ENCODE data around the gene SAC3D1. TPM values are rescaled to one million over a fixed set of nuclear protein-coding genes. Genes with fewer than 3 reads are reported as not detected.
"Not testable (repeated sequence)": the region's sequence is repeated elsewhere in the genome, so short reads cannot be mapped to it uniquely, and the experiment has no call there.

The SAC3D1 gene
- polyA plus RNA-seq, 2 donors: 6.2 to 12.1 TPM

- WGBS, 2 donors: 65% methylated on average over 3 of the region's 3 CpGs
- H3K9me3 ChIP-seq (ENCODE audit: control insufficient read depth in 2 of 2, insufficient read depth in 1 of 2, low read depth in 1 of 2, low read length in 1 of 2); H3K4me1 ChIP-seq (ENCODE audit: control insufficient read depth in 2 of 2, insufficient read depth in 2 of 2, low read length in 1 of 2); H3K36me3 ChIP-seq (ENCODE audit: control insufficient read depth in 2 of 2, insufficient read depth in 2 of 2, low read length in 1 of 2); H3K27ac ChIP-seq (ENCODE audit: low read depth in 2 of 2, low read length in 1 of 2); H3K27me3 ChIP-seq (ENCODE audit: control insufficient read depth in 1 of 2, insufficient read depth in 2 of 2, low read length in 2 of 2); H3K4me3 ChIP-seq (ENCODE audit: low read depth in 1 of 2, low read length in 2 of 2): not testable (repeated sequence)
Observed at GRCh38 chr11:65003968-65004367, 37.0 kb upstream of the SAC3D1 start.

DNA sequence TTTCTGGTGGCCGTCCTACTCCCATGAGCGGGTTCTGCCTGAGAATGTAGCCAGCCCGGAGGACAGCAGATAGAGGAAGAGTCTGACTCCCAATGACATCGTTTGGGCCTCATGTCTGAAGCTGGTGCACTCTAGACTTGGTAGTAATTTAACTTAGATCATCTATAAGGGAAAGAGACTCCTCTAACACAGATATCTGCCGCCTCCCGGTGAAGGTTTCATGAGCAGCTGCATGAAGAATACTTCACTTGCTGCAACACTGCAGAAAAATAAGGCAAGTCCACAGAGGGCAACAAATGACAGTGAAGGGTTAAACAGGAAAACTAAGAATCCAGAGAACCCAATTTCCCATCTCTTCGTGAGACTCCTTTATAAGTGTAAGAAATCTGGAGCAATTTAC, 33.0 kb upstream of the SAC3D1 start:
- WGBS, 2 donors: 78% methylated on average over 7 of the region's 7 CpGs
- Histone ChIP-seq H3K27ac (ENCODE audit: low read depth in 2 of 2, low read length in 1 of 2) (no peak overlapping the region), H3K4me1 (ENCODE audit: control insufficient read depth in 2 of 2, insufficient read depth in 2 of 2, low read length in 1 of 2) (no peaks in the 10 kb centered on the region), H3K27me3 (ENCODE audit: control insufficient read depth in 1 of 2, insufficient read depth in 2 of 2, low read length in 2 of 2) (no peaks in the 10 kb centered on the region), H3K4me3 (ENCODE audit: low read depth in 1 of 2, low read length in 2 of 2) (no peak overlapping the region), H3K36me3 (ENCODE audit: control insufficient read depth in 2 of 2, insufficient read depth in 2 of 2, low read length in 1 of 2) (no peaks in the 10 kb centered on the region), H3K9me3 (ENCODE audit: control insufficient read depth in 2 of 2, insufficient read depth in 1 of 2, low read depth in 1 of 2, low read length in 1 of 2) (no peaks in the 10 kb centered on the region)

- 93 to 94% methylated on average over 2 of the region's 2 CpGs for WGBS, 2 donors
- no peaks in the 10 kb centered on the region for H3K9me3 ChIP-seq (ENCODE audit: control insufficient read depth in 2 of 2, insufficient read depth in 1 of 2, low read depth in 1 of 2, low read length in 1 of 2)
Observed at GRCh38 chr11:65008873-65009272, 32.1 kb upstream of the SAC3D1 start.

DNA sequence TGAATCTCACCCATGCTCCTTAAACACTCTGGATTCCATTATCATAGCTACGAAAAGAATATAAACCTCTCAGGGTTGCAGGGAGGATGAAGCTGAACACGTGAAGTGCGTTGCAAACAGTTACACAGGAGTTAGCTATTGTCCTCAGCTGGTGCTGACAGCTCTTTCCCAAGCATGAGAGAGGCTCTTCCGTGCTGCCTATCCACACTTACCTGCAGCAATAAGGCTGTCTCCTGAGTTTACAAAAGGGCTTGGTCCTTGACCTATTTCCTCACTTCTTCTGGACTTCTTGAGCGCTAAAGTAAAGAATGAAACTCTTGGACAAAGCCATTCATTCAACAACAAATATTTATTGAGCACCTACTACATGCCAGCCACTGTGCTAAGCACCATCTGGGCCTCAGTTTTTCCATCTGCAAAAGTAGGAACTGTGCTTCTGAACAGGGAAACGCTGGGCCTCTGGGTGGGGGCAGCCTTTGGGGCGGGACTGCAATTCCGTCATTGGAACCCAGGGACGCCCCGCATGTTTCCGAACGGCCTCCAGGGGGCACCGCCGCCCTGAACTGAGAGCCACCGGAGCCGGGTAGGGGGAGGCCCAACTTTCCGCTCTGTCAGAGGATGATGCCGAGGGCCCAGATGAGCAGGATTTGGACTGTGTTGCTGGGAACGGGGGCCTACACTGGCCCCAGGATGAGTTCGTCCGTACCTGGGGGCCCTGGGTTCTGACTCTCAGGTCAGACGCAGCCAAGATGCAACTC, 27.7 kb upstream of the SAC3D1 start:
- Histone ChIP-seq H3K4me3 (ENCODE audit: low read depth in 1 of 2, low read length in 2 of 2) (peak overlapping the region; percentile 61 to 75), H3K27ac (ENCODE audit: low read depth in 2 of 2, low read length in 1 of 2) (peak overlapping the region; percentile 96 to 98), H3K9me3 (ENCODE audit: control insufficient read depth in 2 of 2, insufficient read depth in 1 of 2, low read depth in 1 of 2, low read length in 1 of 2) (no peaks in the 10 kb centered on the region), H3K27me3 (ENCODE audit: control insufficient read depth in 1 of 2, insufficient read depth in 2 of 2, low read length in 2 of 2) (no peaks in the 10 kb centered on the region), H3K4me1 (ENCODE audit: control insufficient read depth in 2 of 2, insufficient read depth in 2 of 2, low read length in 1 of 2) (peaks cover 0 to 7% of the 10 kb centered on the region in 2 donors), H3K36me3 (ENCODE audit: control insufficient read depth in 2 of 2, insufficient read depth in 2 of 2, low read length in 1 of 2) (peaks cover 0 to 3% of the 10 kb centered on the region in 2 donors)
- WGBS, 2 donors: 13 to 14% methylated on average over 22 of the region's 22 CpGs

More at GRCh38 chr11:65008873-65009272, 32.1 kb upstream of the SAC3D1 start:
- no peaks in the 10 kb centered on the region for H3K4me1 ChIP-seq (ENCODE audit: control insufficient read depth in 2 of 2, insufficient read depth in 2 of 2, low read length in 1 of 2)
- H3K27me3 ChIP-seq (ENCODE audit: control insufficient read depth in 1 of 2, insufficient read depth in 2 of 2, low read length in 2 of 2): no peaks in the 10 kb centered on the region
- H3K36me3 ChIP-seq (ENCODE audit: control insufficient read depth in 2 of 2, insufficient read depth in 2 of 2, low read length in 1 of 2): no peaks in the 10 kb centered on the region
- no peak overlapping the region for H3K27ac ChIP-seq (ENCODE audit: low read depth in 2 of 2, low read length in 1 of 2)
- no peak overlapping the region for H3K4me3 ChIP-seq (ENCODE audit: low read depth in 1 of 2, low read length in 2 of 2)

GRCh38 chr11:65013888-65014725, 26.9 kb upstream of the SAC3D1 start, which contains the start of gene ARL2:
ARL2 (plus strand) TSS chr11:65014160; CDS start chr11:65014208, 48 bp downstream.
- WGBS, 2 donors: 0 to 1% methylated on average over 74 to 96 of the region's 96 CpGs
- H3K36me3 ChIP-seq (ENCODE audit: control insufficient read depth in 2 of 2, insufficient read depth in 2 of 2, low read length in 1 of 2): peaks cover 4 to 7% of the 10 kb centered on the region in 2 donors
- H3K27ac ChIP-seq (ENCODE audit: low read depth in 2 of 2, low read length in 1 of 2): peak within 1 kb of the TSS; percentile 96 to 98
- no peaks in the 10 kb centered on the region for H3K27me3 ChIP-seq (ENCODE audit: control insufficient read depth in 1 of 2, insufficient read depth in 2 of 2, low read length in 2 of 2)
- H3K4me1 ChIP-seq (ENCODE audit: control insufficient read depth in 2 of 2, insufficient read depth in 2 of 2, low read length in 1 of 2): peaks cover 0 to 7% of the 10 kb centered on the region in 2 donors
- H3K4me3 ChIP-seq (ENCODE audit: low read depth in 1 of 2, low read length in 2 of 2): peak within 1 kb of the TSS; percentile 61 to 75
- H3K9me3 ChIP-seq (ENCODE audit: control insufficient read depth in 2 of 2, insufficient read depth in 1 of 2, low read depth in 1 of 2, low read length in 1 of 2): no peaks in the 10 kb centered on the region

DNA sequence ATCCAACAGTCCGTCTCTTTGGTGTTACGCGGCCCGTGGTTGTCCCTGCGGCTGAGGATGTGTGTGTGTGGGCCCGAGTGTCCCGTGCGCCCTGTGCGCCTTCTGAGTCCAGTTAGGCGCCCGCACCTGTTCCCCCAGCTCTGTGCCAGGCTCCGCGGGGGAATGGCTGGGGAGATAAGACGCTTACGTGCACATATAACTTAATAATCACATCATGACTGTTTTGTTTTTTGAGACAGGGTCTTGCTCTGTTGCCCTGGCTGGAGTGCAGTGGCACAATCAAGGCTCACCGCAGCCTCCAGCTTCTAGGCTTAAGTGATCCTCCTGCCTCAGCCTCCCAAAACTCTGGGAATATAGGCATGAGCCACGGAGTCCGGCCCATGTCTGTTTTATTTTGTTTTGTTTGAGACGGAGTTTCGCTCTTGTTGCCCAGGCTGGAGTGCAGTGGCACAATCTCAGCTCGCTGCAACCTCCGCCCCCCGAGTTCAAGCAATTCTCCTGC, 26.2 kb upstream of the SAC3D1 start:
- 33% methylated on average over 23 of the region's 23 CpGs for WGBS, 2 donors

DNA sequence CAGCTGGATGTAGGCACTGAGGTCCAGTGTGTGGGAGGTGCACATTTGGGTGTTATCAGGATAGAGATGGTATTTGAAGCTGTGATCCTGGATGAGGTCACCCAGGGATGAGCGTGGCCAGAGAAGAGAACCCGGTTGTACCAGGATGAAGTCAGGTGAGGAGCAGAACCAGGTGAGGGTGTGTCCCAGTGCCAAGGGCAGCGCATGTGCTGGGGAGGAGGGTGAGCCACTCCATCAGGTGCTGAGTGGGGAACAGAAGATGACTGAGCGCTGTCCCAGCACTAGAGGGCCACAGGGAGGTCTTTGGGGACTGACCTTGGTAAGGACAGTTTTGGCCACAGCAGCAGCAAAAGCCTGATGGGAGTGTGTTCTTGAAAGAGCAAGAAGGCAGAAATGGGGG, 24.3 kb upstream of the SAC3D1 start:
- H3K4me1 ChIP-seq (ENCODE audit: control insufficient read depth in 2 of 2, insufficient read depth in 2 of 2, low read length in 1 of 2): peaks cover 0 to 7% of the 10 kb centered on the region in 2 donors
- no peaks in the 10 kb centered on the region for H3K27me3 ChIP-seq (ENCODE audit: control insufficient read depth in 1 of 2, insufficient read depth in 2 of 2, low read length in 2 of 2)
- WGBS, 2 donors: 76 to 80% methylated on average over 4 of the region's 4 CpGs
- H3K4me3 ChIP-seq (ENCODE audit: low read depth in 1 of 2, low read length in 2 of 2): no peak overlapping the region
- H3K27ac ChIP-seq (ENCODE audit: low read depth in 2 of 2, low read length in 1 of 2): peak overlapping the region in 1 of 2 donors; percentile 71
- peaks cover 8 to 16% of the 10 kb centered on the region in 2 donors for H3K36me3 ChIP-seq (ENCODE audit: control insufficient read depth in 2 of 2, insufficient read depth in 2 of 2, low read length in 1 of 2)
- H3K9me3 ChIP-seq (ENCODE audit: control insufficient read depth in 2 of 2, insufficient read depth in 1 of 2, low read depth in 1 of 2, low read length in 1 of 2): no peaks in the 10 kb centered on the region

More for the DNA sequence above, 26.2 kb upstream of the SAC3D1 start:
- Histone ChIP-seq H3K27ac (ENCODE audit: low read depth in 2 of 2, low read length in 1 of 2) (peak overlapping the region; percentile 96 to 98), H3K36me3 (ENCODE audit: control insufficient read depth in 2 of 2, insufficient read depth in 2 of 2, low read length in 1 of 2) (peaks cover 6 to 8% of the 10 kb centered on the region in 2 donors), H3K9me3 (ENCODE audit: control insufficient read depth in 2 of 2, insufficient read depth in 1 of 2, low read depth in 1 of 2, low read length in 1 of 2) (no peaks in the 10 kb centered on the region), H3K4me1 (ENCODE audit: control insufficient read depth in 2 of 2, insufficient read depth in 2 of 2, low read length in 1 of 2) (peaks cover 0 to 7% of the 10 kb centered on the region in 2 donors), H3K27me3 (ENCODE audit: control insufficient read depth in 1 of 2, insufficient read depth in 2 of 2, low read length in 2 of 2) (no peaks in the 10 kb centered on the region), H3K4me3 (ENCODE audit: low read depth in 1 of 2, low read length in 2 of 2) (peak overlapping the region; percentile 61 to 75)

GRCh38 chr11:65017937-65018336, 23.1 kb upstream of the SAC3D1 start:
- 97 to 99% methylated on average over 6 of the region's 6 CpGs for WGBS, 2 donors
- H3K4me1 ChIP-seq (ENCODE audit: control insufficient read depth in 2 of 2, insufficient read depth in 2 of 2, low read length in 1 of 2): peaks cover 0 to 7% of the 10 kb centered on the region in 2 donors
- no peak overlapping the region for H3K4me3 ChIP-seq (ENCODE audit: low read depth in 1 of 2, low read length in 2 of 2)
- no peaks in the 10 kb centered on the region for H3K27me3 ChIP-seq (ENCODE audit: control insufficient read depth in 1 of 2, insufficient read depth in 2 of 2, low read length in 2 of 2)
- H3K27ac ChIP-seq (ENCODE audit: low read depth in 2 of 2, low read length in 1 of 2): no peak overlapping the region
- H3K9me3 ChIP-seq (ENCODE audit: control insufficient read depth in 2 of 2, insufficient read depth in 1 of 2, low read depth in 1 of 2, low read length in 1 of 2): no peaks in the 10 kb centered on the region
- peaks cover 8 to 19% of the 10 kb centered on the region in 2 donors for H3K36me3 ChIP-seq (ENCODE audit: control insufficient read depth in 2 of 2, insufficient read depth in 2 of 2, low read length in 1 of 2)

- Histone ChIP-seq H3K36me3 (ENCODE audit: control insufficient read depth in 2 of 2, insufficient read depth in 2 of 2, low read length in 1 of 2) (peaks cover 8 to 19% of the 10 kb centered on the region in 2 donors), H3K4me1 (ENCODE audit: control insufficient read depth in 2 of 2, insufficient read depth in 2 of 2, low read length in 1 of 2) (peaks cover 0 to 5% of the 10 kb centered on the region in 2 donors), H3K27me3 (ENCODE audit: control insufficient read depth in 1 of 2, insufficient read depth in 2 of 2, low read length in 2 of 2) (no peaks in the 10 kb centered on the region), H3K9me3 (ENCODE audit: control insufficient read depth in 2 of 2, insufficient read depth in 1 of 2, low read depth in 1 of 2, low read length in 1 of 2) (no peaks in the 10 kb centered on the region), H3K4me3 (ENCODE audit: low read depth in 1 of 2, low read length in 2 of 2) (no peak overlapping the region), H3K27ac (ENCODE audit: low read depth in 2 of 2, low read length in 1 of 2) (peak overlapping the region in 1 of 2 donors; percentile 26)
- 86 to 88% methylated on average over 7 of the region's 7 CpGs for WGBS, 2 donors
Observed at GRCh38 chr11:65019824-65020223, 21.2 kb upstream of the SAC3D1 start.
